ENCODE results near the gene NFATC2. TPM values are rescaled to one million over a fixed set of nuclear protein-coding genes. Genes with fewer than 3 reads are reported as not detected.

Gene NFATC2
- total RNA-seq, 1 donor from 2014 or later = 0.89 TPM

GRCh38 chr20:51342510-51343236, 199.8 kb downstream of the NFATC2 start:
- Mint-ChIP-seq H3K4me1 (ENCODE audit: unreplicated experiment) (peaks cover 29% of the 10 kb centered on the region), H3K9me3 (ENCODE audit: unreplicated experiment) (no peaks in the 10 kb centered on the region), H3K27ac (ENCODE audit: unreplicated experiment) (no peak overlapping the region), H3K4me3 (ENCODE audit: unreplicated experiment) (no peak overlapping the region), H3K27me3 (ENCODE audit: unreplicated experiment) (no peaks in the 10 kb centered on the region), H3K36me3 (ENCODE audit: unreplicated experiment) (no peaks in the 10 kb centered on the region)
- no peak for DNase-seq (ENCODE audit: extremely low spot score, unreplicated experiment)
- TF ChIP-seq CTCF (IDR thresholded peaks at IDR 0.05) = no peak

DNA sequence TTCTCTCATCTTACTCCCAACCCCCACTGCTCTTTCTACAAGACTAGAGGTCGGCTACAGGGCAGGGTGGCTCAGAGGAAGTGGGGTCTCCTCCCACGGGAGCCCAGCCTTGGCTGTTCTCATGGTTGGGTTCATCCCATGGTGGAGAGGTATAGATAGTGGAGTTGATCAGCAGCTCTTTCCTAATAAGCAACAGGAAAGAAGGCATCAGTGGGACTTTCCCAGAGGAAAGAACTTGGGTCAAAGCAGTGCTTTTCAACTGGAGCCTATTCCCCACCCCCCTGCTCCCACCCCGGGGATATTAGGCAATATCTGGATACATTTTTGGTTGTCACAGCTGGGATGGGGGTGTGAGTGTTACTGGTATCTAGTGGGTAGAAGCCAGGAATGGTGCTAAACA, 200.9 kb downstream of the NFATC2 start:
- H3K4me1 Mint-ChIP-seq (ENCODE audit: unreplicated experiment) = peaks cover 20% of the 10 kb centered on the region
- no peaks in the 10 kb centered on the region for H3K27me3 Mint-ChIP-seq (ENCODE audit: unreplicated experiment)
- no peak for TF ChIP-seq CTCF (IDR thresholded peaks at IDR 0.05)
- DNase-seq (ENCODE audit: extremely low spot score, unreplicated experiment) = no peak
- H3K36me3 Mint-ChIP-seq (ENCODE audit: unreplicated experiment) = no peaks in the 10 kb centered on the region
- H3K4me3 Mint-ChIP-seq (ENCODE audit: unreplicated experiment) = no peak overlapping the region
- H3K27ac Mint-ChIP-seq (ENCODE audit: unreplicated experiment) = no peak overlapping the region
- no peaks in the 10 kb centered on the region for H3K9me3 Mint-ChIP-seq (ENCODE audit: unreplicated experiment)

DNA sequence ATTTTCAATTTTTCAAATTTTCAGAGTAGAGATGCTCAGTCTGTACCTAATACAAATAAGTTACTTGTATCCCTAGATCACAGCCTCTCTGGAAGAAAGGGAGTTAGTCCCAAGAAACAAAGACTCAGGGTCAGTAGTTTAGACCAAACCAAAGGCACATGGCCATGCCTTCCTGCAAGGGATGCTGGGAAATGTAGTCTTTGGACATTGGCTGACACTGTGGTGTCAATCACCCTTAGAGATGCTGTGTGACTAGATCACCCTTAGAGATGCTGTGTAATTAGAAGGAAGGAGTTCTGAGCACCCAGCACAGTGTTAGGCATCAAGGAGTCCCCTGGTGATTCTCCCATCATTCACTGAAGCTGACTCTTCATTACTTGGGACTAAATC, 202.1 kb downstream of the NFATC2 start:
- DNase-seq (ENCODE audit: extremely low spot score, unreplicated experiment) = no peak
- Mint-ChIP-seq H3K36me3 (ENCODE audit: unreplicated experiment) (no peaks in the 10 kb centered on the region), H3K27ac (ENCODE audit: unreplicated experiment) (no peak overlapping the region), H3K4me1 (ENCODE audit: unreplicated experiment) (peaks cover 16% of the 10 kb centered on the region), H3K9me3 (ENCODE audit: unreplicated experiment) (no peaks in the 10 kb centered on the region), H3K4me3 (ENCODE audit: unreplicated experiment) (no peak overlapping the region), H3K27me3 (ENCODE audit: unreplicated experiment) (no peaks in the 10 kb centered on the region)
- TF ChIP-seq CTCF (IDR thresholded peaks at IDR 0.05) = no peak

- Mint-ChIP-seq H3K9me3 (ENCODE audit: unreplicated experiment) (no peaks in the 10 kb centered on the region), H3K4me1 (ENCODE audit: unreplicated experiment) (peaks cover 16% of the 10 kb centered on the region), H3K27ac (ENCODE audit: unreplicated experiment) (no peak overlapping the region), H3K36me3 (ENCODE audit: unreplicated experiment) (no peaks in the 10 kb centered on the region), H3K27me3 (ENCODE audit: unreplicated experiment) (no peaks in the 10 kb centered on the region), H3K4me3 (ENCODE audit: unreplicated experiment) (no peak overlapping the region)
- DNase-seq (ENCODE audit: extremely low spot score, unreplicated experiment) = no peak
- TF ChIP-seq CTCF (IDR thresholded peaks at IDR 0.05) = no peak
Observed at GRCh38 chr20:51339721-51340450, 202.6 kb downstream of the NFATC2 start.

DNA sequence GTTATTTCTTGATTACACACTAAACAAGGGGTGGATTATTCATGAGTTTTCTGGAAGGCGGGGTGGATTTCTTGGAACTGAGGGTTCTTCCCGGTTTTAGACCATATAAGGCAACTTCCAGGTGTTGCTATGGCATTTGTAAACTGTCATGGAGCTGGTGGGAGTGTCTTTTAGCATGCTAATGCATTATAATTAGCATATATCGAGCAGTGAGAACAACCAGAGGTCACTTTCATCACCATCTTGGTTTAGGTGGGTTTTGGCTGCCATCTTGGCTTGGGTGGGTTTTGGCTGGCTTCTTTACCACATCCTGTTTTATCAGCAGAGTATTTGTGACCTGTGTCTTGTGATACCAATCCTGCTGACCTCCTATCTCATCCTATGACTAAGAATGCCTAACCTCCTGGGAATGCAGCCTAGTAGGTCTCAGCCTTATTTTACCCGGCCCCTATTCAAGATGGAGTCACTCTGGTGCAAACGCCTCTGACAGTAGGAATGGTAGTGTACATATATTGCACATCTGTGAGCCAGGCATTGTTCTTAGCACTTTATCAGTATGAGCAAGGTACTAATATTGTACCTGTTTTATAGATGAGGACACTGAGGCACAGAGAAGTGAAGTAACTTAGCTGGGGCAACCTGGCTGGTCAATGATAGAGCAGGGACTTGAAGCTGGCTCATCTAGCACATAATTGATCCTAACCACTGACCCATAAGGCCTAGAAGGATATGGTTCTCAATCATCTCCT, 203.7 kb downstream of the NFATC2 start:
- Mint-ChIP-seq H3K27me3 (ENCODE audit: unreplicated experiment) (no peaks in the 10 kb centered on the region), H3K27ac (ENCODE audit: unreplicated experiment) (no peak overlapping the region), H3K9me3 (ENCODE audit: unreplicated experiment) (no peaks in the 10 kb centered on the region), H3K4me1 (ENCODE audit: unreplicated experiment) (peaks cover 23% of the 10 kb centered on the region), H3K36me3 (ENCODE audit: unreplicated experiment) (no peaks in the 10 kb centered on the region), H3K4me3 (ENCODE audit: unreplicated experiment) (no peak overlapping the region)
- TF ChIP-seq CTCF (IDR thresholded peaks at IDR 0.05) = no peak
- DNase-seq (ENCODE audit: extremely low spot score, unreplicated experiment) = no peak

Data from osteocyte (in vitro differentiated cells).